Suprapubic skin (tissue), 4 donors: ENCODE data around the gene TVP23B.
"Not testable (repeated sequence)": the region's sequence is repeated elsewhere in the genome, so short reads cannot be mapped to it uniquely, and the experiment has no call there.

Experiments used
- CTCF ChIP-seq, 2 donors: fragments of 200-600 bp in 1 of 2; fragments of 450-650 bp in 1 of 2; sonication (generic) in 1 of 2; IDR thresholded peaks; one replicate each; pipeline ENCODE4 v1.5.1; 2016 to 2019; ENCODE audit warnings: antibody characterized with exemption in 2 of 2, mild to moderate bottlenecking in 1 of 2, moderate library complexity in 1 of 2
- EP300 ChIP-seq: sonication (generic); formaldehyde crosslinking; IDR thresholded peaks from one replicate; pipeline ENCODE4 v1.6.1; 2017; ENCODE audit warnings: antibody characterized with exemption
- POLR2A ChIP-seq, 2 donors: fragments of 450-650 bp; IDR thresholded peaks; one replicate each; pipeline ENCODE4 v1.6.1; 2017; ENCODE audit warnings: antibody characterized with exemption in 2 of 2, mild to moderate bottlenecking in 2 of 2, moderate library complexity in 2 of 2
- POLR2AphosphoS5 ChIP-seq, 3 donors: sonication (generic); formaldehyde crosslinking; IDR thresholded peaks; one replicate each; pipeline ENCODE4 v1.6.1; 2017; ENCODE audit warnings: antibody characterized with exemption in 3 of 3

- TF ChIP-seq CTCF (IDR thresholded peaks at IDR 0.05); POLR2A (IDR thresholded peaks at IDR 0.05); EP300; POLR2AphosphoS5 (IDR thresholded peaks at IDR 0.05): not testable (repeated sequence)
Measured at GRCh38 chr17:18746551-18746950, 34.4 kb upstream of the TVP23B start.
